HG02970 (cell line): ENCODE results near the gene POLR1D.

Experiments used
- ATAC-seq: cut with Tn5 transposase; IDR thresholded peaks from one replicate; pipeline ENCODE4 v1.9.1; 2021; ENCODE audit warnings: mild to moderate bottlenecking, moderate library complexity, moderate number of reproducible peaks; ENCODE audit not compliant: unreplicated experiment, low FRiP score

The POLR1D gene

GRCh38 chr13:27670861-27671260, 49.2 kb downstream of the POLR1D start:
- ATAC-seq, result no peak

GRCh38 chr13:27672025-27672424, 50.3 kb downstream of the POLR1D start:
- ATAC-seq, result no peak
